GM19463 (cell line): ENCODE data around the gene ST8SIA3.
"Not testable (repeated sequence)": the region's sequence is repeated elsewhere in the genome, so short reads cannot be mapped to it uniquely, and the experiment has no call there.

Source experiments
- ATAC-seq: cut with Tn5 transposase; IDR thresholded peaks from one replicate; pipeline ENCODE4 v1.9.1; 2021; ENCODE audit warnings: mild to moderate bottlenecking, moderate library complexity; ENCODE audit not compliant: unreplicated experiment

The ST8SIA3 gene

GRCh38 chr18:57364460-57364859, 12.1 kb downstream of the ST8SIA3 start:
- ATAC-seq: no peak

GRCh38 chr18:57366528-57367081, 14.2 kb downstream of the ST8SIA3 start:
- ATAC-seq: no peak

DNA sequence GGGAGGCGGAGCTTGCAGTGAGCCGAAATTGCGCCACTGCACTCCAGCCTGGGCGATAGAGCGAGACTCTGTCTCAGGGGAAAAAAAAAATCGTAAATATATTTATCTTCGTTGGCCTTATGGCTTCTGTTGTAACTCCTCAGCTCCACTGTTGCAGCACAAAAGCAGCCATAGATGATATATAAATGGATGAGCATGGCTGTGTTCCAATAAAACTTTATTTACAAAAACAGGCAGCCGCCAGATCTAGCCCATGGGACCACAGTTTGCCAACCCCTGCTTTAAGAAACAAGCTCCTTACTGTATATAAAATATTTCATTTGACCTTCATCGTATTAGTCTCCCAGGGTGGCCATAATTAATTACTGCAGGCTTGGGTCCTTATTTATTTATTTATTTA, 20.1 kb downstream of the ST8SIA3 start:
- no peak for ATAC-seq

- no peak for ATAC-seq
Measured at GRCh38 chr18:57373017-57373416, 20.7 kb downstream of the ST8SIA3 start.

GRCh38 chr18:57376503-57376902, 24.1 kb downstream of the ST8SIA3 start:
- ATAC-seq: no peak

GRCh38 chr18:57389271-57389670, 36.9 kb downstream of the ST8SIA3 start:
- no peak for ATAC-seq

DNA sequence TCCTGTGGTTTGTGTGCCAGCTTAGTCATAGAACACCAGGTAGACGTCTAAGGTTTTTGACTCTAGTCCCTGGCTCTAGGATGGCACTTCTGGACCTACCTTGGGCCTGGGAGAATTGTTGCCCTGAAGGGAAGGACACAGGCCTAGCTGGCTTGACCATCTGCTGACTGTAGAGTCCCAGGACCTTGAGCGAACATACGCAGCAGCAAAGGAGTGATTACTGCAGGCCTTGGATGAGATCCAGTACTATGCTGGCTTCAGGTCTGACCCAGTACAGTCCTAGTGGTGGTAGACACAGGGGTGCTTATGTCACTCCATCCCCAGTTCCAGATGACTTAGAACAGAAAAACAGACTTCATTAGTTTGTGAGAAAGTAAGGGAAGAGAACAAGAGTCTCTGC, 37.7 kb downstream of the ST8SIA3 start:
- ATAC-seq: no peak

DNA sequence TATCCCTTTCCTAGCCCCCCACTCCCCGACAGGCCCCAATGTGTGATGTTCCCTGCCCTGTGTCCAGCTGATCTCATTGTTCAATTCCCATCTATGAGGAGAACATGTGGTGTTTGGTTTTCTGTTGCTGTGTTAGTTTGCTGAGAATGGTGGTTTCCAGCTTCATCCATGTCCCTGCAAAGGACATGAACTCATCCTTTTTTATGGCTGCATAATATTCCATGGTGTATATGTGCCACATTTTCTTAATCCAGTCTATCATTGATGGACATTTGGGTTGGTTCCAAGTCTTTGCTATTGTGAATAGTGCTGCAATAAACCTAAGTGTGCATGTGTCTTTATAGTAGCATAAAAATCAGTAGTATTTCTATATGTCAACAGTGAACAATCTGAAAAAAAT, 42.4 kb downstream of the ST8SIA3 start:
- not testable (repeated sequence) for ATAC-seq

DNA sequence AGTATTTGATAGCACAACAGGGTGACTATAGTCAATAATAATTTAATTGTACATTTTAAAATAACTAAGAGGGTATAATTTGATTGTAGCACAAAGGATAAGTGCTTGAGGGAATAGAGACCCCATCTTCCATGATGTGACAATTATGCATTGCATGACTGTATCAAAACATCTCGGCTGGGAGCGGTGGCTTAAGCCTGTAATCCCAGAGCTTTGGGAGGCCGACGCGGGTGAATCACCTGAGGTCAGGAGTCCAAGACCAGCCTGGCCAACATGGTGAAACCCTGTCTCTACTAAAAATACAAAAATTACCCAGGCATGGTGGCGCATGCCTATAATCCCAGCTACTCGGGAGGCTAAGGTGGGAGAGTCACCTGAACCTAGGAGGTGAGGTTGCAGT, 44.5 kb downstream of the ST8SIA3 start:
- not testable (repeated sequence) for ATAC-seq

GRCh38 chr18:57397440-57398132, 45.2 kb downstream of the ST8SIA3 start:
- ATAC-seq: no peak

DNA sequence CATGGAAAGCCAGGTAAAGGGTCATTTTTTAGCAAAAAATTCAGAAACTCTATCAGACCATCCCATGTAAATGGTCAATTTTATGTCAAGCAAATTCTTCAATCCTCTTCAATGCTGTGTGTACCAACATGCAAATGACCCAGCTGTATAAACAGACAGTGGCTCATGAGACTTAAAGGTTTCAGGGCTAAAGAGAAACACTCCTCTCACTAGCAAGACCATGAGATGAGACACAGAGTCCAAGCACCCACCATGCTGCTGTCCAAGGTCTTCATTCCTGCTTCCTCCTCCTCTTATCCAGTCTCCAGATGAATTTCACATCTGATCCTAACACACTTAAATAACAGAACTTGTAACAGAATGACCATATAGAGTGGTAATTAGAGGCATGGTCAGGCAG, 52.0 kb downstream of the ST8SIA3 start:
- ATAC-seq: no peak

GRCh38 chr18:57409650-57410049, 57.3 kb downstream of the ST8SIA3 start:
- no peak for ATAC-seq

DNA sequence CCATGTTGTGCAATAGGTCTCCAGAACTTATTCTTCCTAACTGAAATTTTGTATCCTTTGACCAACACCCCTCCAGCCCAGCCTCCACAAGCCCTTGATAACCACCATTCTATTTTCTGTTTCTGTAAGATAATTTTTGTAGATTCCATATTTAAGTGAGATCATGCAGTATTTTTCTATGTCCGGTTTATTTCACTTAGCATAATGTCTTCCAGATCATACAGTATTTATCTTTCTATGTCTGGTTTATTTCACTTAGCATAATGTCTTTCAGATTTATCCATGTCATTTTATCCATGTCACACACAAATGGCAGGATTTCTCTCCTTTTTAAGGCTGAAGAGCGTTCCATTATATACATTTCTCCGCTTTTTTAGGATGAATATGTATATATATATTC, 58.4 kb downstream of the ST8SIA3 start:
- no peak for ATAC-seq

DNA sequence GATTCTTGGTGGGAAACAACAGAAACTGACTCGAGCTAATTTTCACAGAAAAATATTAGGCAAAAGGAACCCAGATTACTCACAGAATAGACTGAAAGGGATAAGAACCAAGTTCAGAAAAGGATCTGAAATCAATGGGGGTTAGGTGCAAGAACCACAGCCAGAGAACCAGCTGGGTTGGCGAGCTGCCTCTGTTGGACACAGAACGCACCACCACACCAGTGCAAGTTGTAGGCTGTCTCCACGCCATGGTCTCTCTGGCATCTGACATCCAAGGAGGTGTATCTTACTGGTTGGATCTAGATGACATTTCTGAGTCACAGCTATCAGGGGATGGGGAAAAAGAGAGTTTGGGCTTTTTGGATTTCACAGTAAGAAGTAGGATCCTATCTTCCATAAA, 64.2 kb downstream of the ST8SIA3 start:
- ATAC-seq: no peak
